ENCODE results near the gene HTN3. TPM values are rescaled to one million over a fixed set of nuclear protein-coding genes. Genes with fewer than 3 reads are reported as not detected.

The HTN3 gene
- polyA plus RNA-seq, 2 of the 4 experiments (the other 2 are of a cell fraction), result not detected

GRCh38 chr4:70062000-70062399 lies 33.7 kb downstream of the HTN3 start:
- Histone ChIP-seq H3K4me3 (no peak overlapping the region), H3K4me1 (no peaks in the 10 kb centered on the region), H3K4me2 (no peak overlapping the region), H3K27ac (no peak overlapping the region), H3K9me3 (no peaks in the 10 kb centered on the region)
- no peak for TF ChIP-seq ZNF302 (CRISPR knock-in tag; IDR thresholded peaks at IDR 0.05)
- TF ChIP-seq KDM1A (IDR thresholded peaks at IDR 0.05; ENCODE audit: low read depth), result no peak
- no peak for TF ChIP-seq HDAC2 (IDR thresholded peaks at IDR 0.05)
- TF ChIP-seq RARB (CRISPR knock-in tag; IDR thresholded peaks at IDR 0.05), result no peak
- TF ChIP-seq ZFP36 (IDR thresholded peaks at IDR 0.05; ENCODE audit: borderline replicate concordance, partially characterized antibody), result no peak
- no peak for TF ChIP-seq NR3C1 (IDR thresholded peaks at IDR 0.05)
- no peak for TF ChIP-seq SREBF2 (IDR thresholded peaks at IDR 0.05)
- TF ChIP-seq EP300 (IDR thresholded peaks at IDR 0.05), result no peak
- TF ChIP-seq ZC3H11A (IDR thresholded peaks at IDR 0.05), result no peak
- TF ChIP-seq FOSL2 (IDR thresholded peaks at IDR 0.05), result no peak
- TF ChIP-seq FOSL2 (CRISPR knock-in tag; IDR thresholded peaks at IDR 0.05), result no peak
- WGBS (ENCODE audit: missing lambda C conversion rate), result 0% methylated on average over 1 of the region's 1 CpG
- POLR2A ChIA-PET, result interaction anchor here (0.5 kb wide), 1 partner anchor 618 kb away, joined by 6 read pairs; no protein-coding TSS in a partner anchor
- no peak for ATAC-seq
- DNase-seq (ENCODE audit: low read depth in 1 of 2, low spot score in 1 of 2), result no peak
- CTCF ChIA-PET, result no interaction called here
- no peak for FAIRE-seq

GRCh38 chr4:70080205-70080604 lies 51.9 kb downstream of the HTN3 start:
- CTCF ChIA-PET, result no interaction called here
- Histone ChIP-seq H3K27ac (no peak overlapping the region), H3K4me3 (no peak overlapping the region), H3K4me2 (no peak overlapping the region), H3K4me1 (no peaks in the 10 kb centered on the region), H3K9me3 (no peaks in the 10 kb centered on the region)
- no peak for DNase-seq (ENCODE audit: low read depth in 1 of 2, low spot score in 1 of 2)
- no peak for FAIRE-seq
- ATAC-seq, result no peak
- no peak for TF ChIP-seq ZNF302 (CRISPR knock-in tag; IDR thresholded peaks at IDR 0.05)
- TF ChIP-seq FOXS1 (CRISPR knock-in tag; IDR thresholded peaks at IDR 0.05), result no peak
- no peak for TF ChIP-seq KDM5A (IDR thresholded peaks at IDR 0.05)
- TF ChIP-seq MYC (IDR thresholded peaks at IDR 0.05; ENCODE audit: borderline replicate concordance, low read length), result no peak
- no peak for TF ChIP-seq HDAC2 (IDR thresholded peaks at IDR 0.05)
- no peak for TF ChIP-seq SREBF2 (IDR thresholded peaks at IDR 0.05)
- TF ChIP-seq HOXA7 (CRISPR knock-in tag; IDR thresholded peaks at IDR 0.05), result no peak
- TF ChIP-seq RARB (CRISPR knock-in tag; IDR thresholded peaks at IDR 0.05), result no peak
- no peak for TF ChIP-seq E2F6 (IDR thresholded peaks at IDR 0.05; ENCODE audit: borderline replicate concordance, low read depth)
- no peak for TF ChIP-seq KDM1A (IDR thresholded peaks at IDR 0.05; ENCODE audit: low read depth)
- TF ChIP-seq SMC3 (IDR thresholded peaks at IDR 0.05), result no peak
- TF ChIP-seq POLR2AphosphoS2 (conservative IDR thresholded peaks at IDR 0.05; ENCODE audit: low read length), result no peak
- no peak for TF ChIP-seq POLR2A (IDR thresholded peaks at IDR 0.05; ENCODE audit: low read length)
- no peak for TF ChIP-seq PBX3 (IDR thresholded peaks at IDR 0.05)
- TF ChIP-seq NR3C1 (IDR thresholded peaks at IDR 0.05), result no peak
- no peak for TF ChIP-seq MAX (IDR thresholded peaks at IDR 0.05)
- TF ChIP-seq FOSL2 (IDR thresholded peaks at IDR 0.05), result no peak
- TF ChIP-seq FOSL2 (CRISPR knock-in tag; IDR thresholded peaks at IDR 0.05), result no peak
- POLR2A ChIA-PET, result no interaction called here
- WGBS (ENCODE audit: missing lambda C conversion rate), result 50% methylated on average over 1 of the region's 1 CpG

Other genes starting within 250 kb of the HTN3 start
- gene SULT1E1, start 168.3 kb upstream of the HTN3 start, polyA plus RNA-seq (2011; rRNA removed), result 0.08 TPM in 1 of 2 replicates, not detected in the other
- not detected in 3 replicates for gene SULT1E1, start 168.3 kb upstream of the HTN3 start, polyA plus RNA-seq (2017; fragmentation: RNase III; extraction: RNeasy Plus Mini Kit Qiagen cat#74134 plus additional on column Dnase treatment)
- gene CSN1S1, start 97.4 kb upstream of the HTN3 start, polyA plus RNA-seq (2011; rRNA removed), result not detected in 2 replicates
- not detected in 3 replicates for gene CSN1S1, start 97.4 kb upstream of the HTN3 start, polyA plus RNA-seq (2017; fragmentation: RNase III; extraction: RNeasy Plus Mini Kit Qiagen cat#74134 plus additional on column Dnase treatment)
- not detected in 2 replicates for gene CSN2, start 62.7 kb upstream of the HTN3 start, polyA plus RNA-seq (2011; rRNA removed)
- not detected in 3 replicates for gene CSN2, start 62.7 kb upstream of the HTN3 start, polyA plus RNA-seq (2017; fragmentation: RNase III; extraction: RNeasy Plus Mini Kit Qiagen cat#74134 plus additional on column Dnase treatment)
- gene STATH, start 32.5 kb upstream of the HTN3 start, polyA plus RNA-seq (2011; rRNA removed), result not detected in 2 replicates
- not detected in 3 replicates for gene STATH, start 32.5 kb upstream of the HTN3 start, polyA plus RNA-seq (2017; fragmentation: RNase III; extraction: RNeasy Plus Mini Kit Qiagen cat#74134 plus additional on column Dnase treatment)
- not detected in 2 replicates for gene HTN1, start 22.0 kb downstream of the HTN3 start, polyA plus RNA-seq (2011; rRNA removed)
- not detected in 3 replicates for gene HTN1, start 22.0 kb downstream of the HTN3 start, polyA plus RNA-seq (2017; fragmentation: RNase III; extraction: RNeasy Plus Mini Kit Qiagen cat#74134 plus additional on column Dnase treatment)
- not detected in 2 replicates for gene PRR27, start 125.8 kb downstream of the HTN3 start, polyA plus RNA-seq (2011; rRNA removed)
- not detected in 3 replicates for gene PRR27, start 125.8 kb downstream of the HTN3 start, polyA plus RNA-seq (2017; fragmentation: RNase III; extraction: RNeasy Plus Mini Kit Qiagen cat#74134 plus additional on column Dnase treatment)
- gene ODAM, start 167.3 kb downstream of the HTN3 start, polyA plus RNA-seq (2011; rRNA removed), result not detected in 2 replicates
- gene ODAM, start 167.3 kb downstream of the HTN3 start, polyA plus RNA-seq (2017; fragmentation: RNase III; extraction: RNeasy Plus Mini Kit Qiagen cat#74134 plus additional on column Dnase treatment), result not detected in 3 replicates
- gene FDCSP, start 197.7 kb downstream of the HTN3 start, polyA plus RNA-seq (2011; rRNA removed), result not detected in 2 replicates
- not detected in 3 replicates for gene FDCSP, start 197.7 kb downstream of the HTN3 start, polyA plus RNA-seq (2017; fragmentation: RNase III; extraction: RNeasy Plus Mini Kit Qiagen cat#74134 plus additional on column Dnase treatment)
- gene CSN3, start 214.1 kb downstream of the HTN3 start, polyA plus RNA-seq (2011; rRNA removed), result not detected in 2 replicates
- gene CSN3, start 214.1 kb downstream of the HTN3 start, polyA plus RNA-seq (2017; fragmentation: RNase III; extraction: RNeasy Plus Mini Kit Qiagen cat#74134 plus additional on column Dnase treatment), result not detected in 3 replicates